Esophagus squamous epithelium (tissue), 4 donors: Measurements from ENCODE around the gene CRNKL1.

Experiments
- POLR2A ChIP-seq, 4 donors: fragments of 450-650 bp; IDR thresholded peaks; one replicate each; pipeline ENCODE4 v1.6.1; 2017; ENCODE audit warnings: antibody characterized with exemption in 4 of 4, mild to moderate bottlenecking in 4 of 4, moderate library complexity in 3 of 4
- TF ChIP-seq, protein P1 (sequence below), 6 experiments: fragments of 450-650 bp in 4 of 6; fragments of 200-600 bp in 2 of 6; sonication (generic) in 2 of 6; IDR thresholded peaks; one replicate each; pipeline ENCODE4 v1.5.1; 2016 to 2019; ENCODE audit warnings: antibody characterized with exemption in 6 of 6, mild to moderate bottlenecking in 4 of 6, moderate library complexity in 4 of 6

DNA sequence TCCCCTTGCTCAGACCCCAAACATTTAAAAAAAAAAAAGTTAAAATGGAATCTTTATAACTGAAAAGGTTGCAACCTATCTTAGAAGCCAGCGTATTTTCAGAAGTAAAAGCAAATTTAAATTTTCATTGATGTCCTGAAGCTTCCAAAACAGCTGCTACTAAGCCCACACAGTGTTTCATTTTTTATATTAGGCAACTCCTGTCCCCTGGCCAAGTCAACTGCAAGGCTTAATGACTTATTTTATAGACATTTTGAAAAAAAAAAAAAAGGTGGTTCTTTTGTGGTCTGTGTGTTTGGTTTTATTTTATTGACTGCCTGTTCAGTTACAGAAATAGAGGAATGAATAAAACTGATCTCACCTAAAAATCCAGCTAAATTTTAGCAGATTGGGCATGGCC, 13.1 kb upstream of the CRNKL1 start:
- TF ChIP-seq, protein P1, sequence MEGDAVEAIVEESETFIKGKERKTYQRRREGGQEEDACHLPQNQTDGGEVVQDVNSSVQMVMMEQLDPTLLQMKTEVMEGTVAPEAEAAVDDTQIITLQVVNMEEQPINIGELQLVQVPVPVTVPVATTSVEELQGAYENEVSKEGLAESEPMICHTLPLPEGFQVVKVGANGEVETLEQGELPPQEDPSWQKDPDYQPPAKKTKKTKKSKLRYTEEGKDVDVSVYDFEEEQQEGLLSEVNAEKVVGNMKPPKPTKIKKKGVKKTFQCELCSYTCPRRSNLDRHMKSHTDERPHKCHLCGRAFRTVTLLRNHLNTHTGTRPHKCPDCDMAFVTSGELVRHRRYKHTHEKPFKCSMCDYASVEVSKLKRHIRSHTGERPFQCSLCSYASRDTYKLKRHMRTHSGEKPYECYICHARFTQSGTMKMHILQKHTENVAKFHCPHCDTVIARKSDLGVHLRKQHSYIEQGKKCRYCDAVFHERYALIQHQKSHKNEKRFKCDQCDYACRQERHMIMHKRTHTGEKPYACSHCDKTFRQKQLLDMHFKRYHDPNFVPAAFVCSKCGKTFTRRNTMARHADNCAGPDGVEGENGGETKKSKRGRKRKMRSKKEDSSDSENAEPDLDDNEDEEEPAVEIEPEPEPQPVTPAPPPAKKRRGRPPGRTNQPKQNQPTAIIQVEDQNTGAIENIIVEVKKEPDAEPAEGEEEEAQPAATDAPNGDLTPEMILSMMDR (IDR thresholded peaks at IDR 0.05): no peak
- TF ChIP-seq POLR2A (IDR thresholded peaks at IDR 0.05): no peak
